GM12891 (cell line): ENCODE data around the gene TCP11X1. TPM values are rescaled to one million over a fixed set of nuclear protein-coding genes. Genes with fewer than 3 reads are reported as not detected.
"Not testable (repeated sequence)": the region's sequence is repeated elsewhere in the genome, so short reads cannot be mapped to it uniquely, and the experiment has no call there.

Source experiments
- DNase-seq: peaks from one replicate; pipeline ENCODE4 v3.0.0; 2011; ENCODE audit warnings: low spot score; ENCODE audit not compliant: insufficient read length
- FAIRE-seq: peaks from 2 replicates; lab custom pipeline; 2011; peaks lifted over from hg19 to GRCh38; lab: Jason Lieb, UNC
- PAX5 ChIP-seq: IDR thresholded peaks from 2 replicates; pipeline ENCODE4 v1.6.1; 2011; ENCODE audit warnings: low read length, moderate library complexity, mild to moderate bottlenecking; ENCODE audit not compliant: insufficient read depth, severe bottlenecking
- POLR2A ChIP-seq: IDR thresholded peaks from 2 replicates; pipeline ENCODE4 v1.6.1; 2011; ENCODE audit warnings: low read depth, low read length, control low read depth
- POLR2AphosphoS5 ChIP-seq: IDR thresholded peaks from 2 replicates; pipeline ENCODE4 v1.6.1; 2011; ENCODE audit warnings: low read depth, low read length, control low read depth
- POU2F2 ChIP-seq: IDR thresholded peaks from 2 replicates; pipeline ENCODE4 v1.6.1; 2011; ENCODE audit warnings: low read depth, mild to moderate bottlenecking, control low read depth, low read length, moderate library complexity
- SPI1 ChIP-seq: IDR thresholded peaks from 2 replicates; pipeline ENCODE4 v1.6.1; 2011; ENCODE audit warnings: low read depth, low read length, control low read depth
- TAF1 ChIP-seq: IDR thresholded peaks from 2 replicates; pipeline ENCODE4 v1.6.1; 2011; ENCODE audit warnings: low read depth, low read length, control low read depth
- polyA plus RNA-seq: library from polyadenylated mRNA; unstranded; fragments of >200 nt; gene quantifications from one replicate; pipeline ENCODE4 v1.2.1, GENCODE V29; 2012; ENCODE audit warnings: low read depth, missing spikeins, inconsistent platforms; ENCODE audit not compliant: missing spikeins

Gene TCP11X1
- polyA plus RNA-seq = not detected

DNA sequence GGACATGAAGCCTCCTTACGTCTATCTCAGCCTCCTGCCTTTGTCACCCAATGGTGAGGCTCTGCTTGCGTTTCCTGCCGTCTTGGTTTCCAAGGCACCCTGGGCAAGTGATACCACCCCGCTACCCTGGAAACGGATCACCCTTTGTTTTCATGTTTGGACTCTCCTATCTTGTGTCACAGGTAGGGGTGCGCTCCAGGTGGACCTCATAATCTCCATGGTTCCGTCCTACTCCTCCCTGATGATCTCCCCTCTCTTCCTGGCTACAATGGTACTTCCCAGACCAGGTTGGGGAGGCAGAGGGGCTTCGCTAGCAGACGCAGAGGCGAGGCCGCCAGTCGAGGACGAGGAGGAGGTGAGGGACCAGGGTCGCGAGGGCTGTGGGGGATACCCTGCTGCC lies at the start of gene TCP11X1:
TCP11X1 (plus strand) TSS at position 316 of the 400 bp plus-strand sequence.
- not testable (repeated sequence) for FAIRE-seq, DNase-seq

GRCh38 chrX:102185967-102186720 lies 29.0 kb upstream of the TCP11X1 start:
- FAIRE-seq (no peak), DNase-seq (no peak)
- TF ChIP-seq SPI1 (no peak), TAF1 (no peak), PAX5 (no peak), POLR2AphosphoS5 (no peak), POU2F2 (no peak), POLR2A (no peak)

DNA sequence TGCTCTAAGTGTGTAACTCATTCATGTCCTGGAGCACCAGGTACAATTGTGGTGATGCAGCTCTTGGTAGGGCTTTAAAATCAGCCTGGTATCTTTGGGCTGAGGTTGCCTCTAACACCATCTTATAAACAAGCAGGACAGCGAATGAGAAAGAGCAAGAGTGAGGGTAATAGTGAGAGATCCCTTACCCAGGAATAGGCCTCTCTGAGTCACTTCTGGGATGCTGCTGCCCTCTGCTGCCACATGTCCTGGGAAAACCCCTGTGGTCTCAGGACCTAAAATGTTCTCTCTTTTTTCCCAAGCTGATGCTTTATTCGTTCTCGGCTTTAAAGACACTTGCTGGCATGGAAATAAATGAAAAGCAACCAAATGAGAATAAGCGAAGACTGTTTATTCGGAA lies 7.2 kb upstream of the TCP11X1 start:
- FAIRE-seq, DNase-seq: not testable (repeated sequence)

DNA sequence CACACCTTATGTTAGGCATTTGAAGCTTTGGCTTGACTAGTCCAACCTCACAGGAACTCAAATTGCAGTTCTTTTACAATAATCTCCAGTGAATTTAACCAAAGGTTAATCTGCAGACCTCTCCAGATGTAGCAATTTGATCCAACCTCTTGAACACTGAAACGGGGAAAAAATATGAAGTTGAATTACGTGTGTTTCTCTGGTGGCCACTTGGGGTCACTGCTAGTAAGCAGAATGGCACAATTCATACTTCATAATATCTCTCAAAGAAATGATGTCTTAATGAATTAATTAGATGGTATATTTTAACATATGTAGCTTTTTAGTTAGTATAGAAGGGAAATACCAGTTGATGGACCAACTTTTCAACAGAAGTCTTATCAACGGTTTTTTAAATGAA lies 1.4 kb downstream of the TCP11X1 start:
- not testable (repeated sequence) for FAIRE-seq, DNase-seq

GRCh38 chrX:102235678-102236077 lies 20.6 kb downstream of the TCP11X1 start:
- not testable (repeated sequence) for DNase-seq, FAIRE-seq

DNA sequence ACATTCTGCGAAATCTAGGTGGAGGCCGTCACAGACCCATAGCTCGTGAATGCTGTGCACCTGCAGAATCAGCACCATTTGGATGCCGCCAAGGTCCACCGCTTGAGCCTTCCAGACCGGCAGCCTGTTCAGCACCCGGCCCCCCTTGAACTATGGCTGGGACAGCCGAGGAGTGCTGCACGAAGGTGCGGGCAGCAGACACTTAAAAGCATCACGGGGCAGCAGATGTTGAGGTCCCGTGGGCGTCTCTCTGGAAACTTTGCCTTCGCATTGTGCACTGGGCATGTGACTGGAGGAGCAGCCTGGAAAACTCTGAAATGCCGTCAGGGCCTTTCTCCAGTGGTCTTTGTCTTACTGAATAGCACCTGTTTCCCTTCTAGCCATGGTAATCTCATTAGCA lies 25.2 kb downstream of the TCP11X1 start:
- FAIRE-seq = not testable (repeated sequence)

DNA sequence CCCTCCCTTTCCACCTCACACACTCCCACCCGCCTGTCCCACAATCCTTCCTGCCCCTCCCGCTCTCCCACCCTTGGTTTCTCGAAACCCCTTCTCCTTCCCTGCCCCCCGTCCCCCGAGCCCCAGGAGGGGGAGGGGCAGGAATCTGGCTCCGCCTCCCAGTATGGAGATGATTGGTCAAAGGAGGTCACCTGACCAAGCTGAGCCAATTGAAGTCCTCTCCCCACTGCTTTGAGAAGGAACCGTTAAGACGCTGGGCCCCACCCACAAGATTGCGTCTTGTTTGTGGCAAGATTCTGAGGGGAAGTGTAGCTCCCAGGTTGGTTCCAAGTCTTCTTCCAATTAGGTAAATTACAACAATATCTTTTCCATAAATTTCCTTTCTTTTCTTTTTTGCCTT lies 31.8 kb downstream of the TCP11X1 start, which contains the start of gene NXF2:
NXF2 (plus strand) TSS at position 275 of the 400 bp plus-strand sequence. CDS start 59,912 bp downstream, outside the sequence.
- DNase-seq, FAIRE-seq: not testable (repeated sequence)

More for the DNA sequence above, 25.2 kb downstream of the TCP11X1 start:
- DNase-seq = not testable (repeated sequence)

DNA sequence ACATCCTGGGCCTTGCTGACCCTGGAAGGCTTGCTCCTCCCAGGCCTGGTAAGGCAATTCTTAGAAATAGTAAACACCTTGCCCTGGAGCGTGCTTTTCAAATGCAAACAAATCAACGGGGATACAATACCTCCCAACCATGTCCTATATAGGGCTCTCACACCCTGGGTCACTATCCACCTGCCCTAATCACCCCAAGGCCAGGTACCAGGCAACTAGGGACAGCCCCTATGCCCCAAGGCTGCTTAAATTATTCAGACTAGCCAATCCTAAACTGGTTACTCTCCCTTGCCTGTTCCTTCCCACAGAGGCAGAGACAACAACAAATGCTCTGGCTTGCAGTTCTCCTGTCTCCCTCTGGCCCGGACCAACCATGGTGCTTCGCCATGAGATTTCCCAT lies 57.1 kb downstream of the TCP11X1 start:
- DNase-seq, FAIRE-seq: not testable (repeated sequence)
